Liver (tissue), 9 donors: ENCODE data around the gene ACBD7. TPM values are rescaled to one million over a fixed set of nuclear protein-coding genes. Genes with fewer than 3 reads are reported as not detected.

ENCODE experiments used
- DNase-seq: peaks from one replicate; pipeline ENCODE4 v3.0.0-alpha.2; 2017; ENCODE audit warnings: low spot score
- H3K27ac ChIP-seq, 2 donors: one replicate each; pipeline ENCODE4 v1.7.0; 2013; ENCODE audit warnings: inconsistent platforms in 2 of 2, low read length in 2 of 2, control low read depth in 1 of 2, low read depth in 1 of 2, mild to moderate bottlenecking in 1 of 2
- H3K27me3 ChIP-seq, 4 donors: one replicate each; pipeline versions ENCODE4 v1.6.1 to v1.7.0; 2013; ENCODE audit warnings: low read length in 3 of 4, inconsistent platforms in 1 of 4, mild to moderate bottlenecking in 1 of 4, moderate library complexity in 1 of 4; ENCODE audit not compliant: control insufficient read depth in 4 of 4, insufficient read depth in 4 of 4
- H3K36me3 ChIP-seq, 4 donors: one replicate each; pipeline versions ENCODE4 v1.6.1 to v1.7.0; 2013; ENCODE audit warnings: low read length in 3 of 4, mild to moderate bottlenecking in 3 of 4, low read depth in 1 of 4, moderate library complexity in 1 of 4; ENCODE audit not compliant: control insufficient read depth in 4 of 4, insufficient read depth in 3 of 4
- H3K4me1 ChIP-seq, 4 donors: one replicate each; pipeline versions ENCODE4 v1.6.1 to v1.7.0; 2013; ENCODE audit warnings: low read length in 3 of 4, mild to moderate bottlenecking in 3 of 4, moderate library complexity in 1 of 4; ENCODE audit not compliant: control insufficient read depth in 4 of 4, insufficient read depth in 4 of 4
- H3K4me3 ChIP-seq, 3 donors: one replicate each; pipeline versions ENCODE4 v1.6.1 to v1.7.0; 2013; ENCODE audit warnings: low read length in 3 of 3, control low read depth in 1 of 3, low read depth in 1 of 3, mild to moderate bottlenecking in 1 of 3
- H3K9ac ChIP-seq, 2 donors: one replicate each; pipeline ENCODE4 v1.7.0; 2013; ENCODE audit warnings: low read length in 2 of 2, mild to moderate bottlenecking in 2 of 2, moderate library complexity in 2 of 2, control low read depth in 1 of 2, low read depth in 1 of 2
- H3K9me3 ChIP-seq, 4 donors: one replicate each; pipeline versions ENCODE4 v1.6.1 to v1.7.0; 2013; ENCODE audit warnings: low read length in 3 of 4; ENCODE audit not compliant: control insufficient read depth in 4 of 4
- ATF3 ChIP-seq: IDR thresholded peaks from 2 replicates; pipeline ENCODE4 v1.6.1; 2016; ENCODE audit warnings: antibody characterized with exemption
- CTCF ChIP-seq: fragments of 150-350 bp; IDR thresholded peaks from 2 replicates; pipeline ENCODE4 v1.5.1; 2017; ENCODE audit warnings: improper control_type of control experiment, low read depth, low read length; ENCODE audit not compliant: missing input control
- EGR1 ChIP-seq, 2 donors: IDR thresholded peaks; 2 replicates each; pipeline ENCODE4 v1.6.1; 2016 to 2018; ENCODE audit warnings: antibody characterized with exemption in 2 of 2, low read depth in 2 of 2
- FOXA1 ChIP-seq: IDR thresholded peaks from 2 replicates; pipeline ENCODE4 v1.6.1; 2016; ENCODE audit warnings: antibody characterized with exemption
- FOXA2 ChIP-seq: IDR thresholded peaks from 2 replicates; pipeline ENCODE4 v1.6.1; 2016; ENCODE audit warnings: antibody characterized with exemption
- GABPA ChIP-seq, 2 donors: IDR thresholded peaks in 1 of 2; conservative IDR thresholded peaks in 1 of 2; 2 replicates each; pipeline ENCODE4 v1.6.1; 2016; ENCODE audit warnings: antibody characterized with exemption in 2 of 2, mild to moderate bottlenecking in 1 of 2, moderate library complexity in 1 of 2
- HNF4A ChIP-seq, 2 donors: conservative IDR thresholded peaks; 2 replicates each; pipeline ENCODE4 v1.6.1; 2016; ENCODE audit warnings: antibody characterized with exemption in 2 of 2, mild to moderate bottlenecking in 2 of 2
- HNF4G ChIP-seq: IDR thresholded peaks from 2 replicates; pipeline ENCODE4 v1.6.1; 2016; ENCODE audit warnings: antibody characterized with exemption
- JUND ChIP-seq, 2 donors: IDR thresholded peaks; 2 replicates each; pipeline ENCODE4 v1.6.1; 2016; ENCODE audit warnings: antibody characterized with exemption in 2 of 2
- NR2F2 ChIP-seq: IDR thresholded peaks from 2 replicates; pipeline ENCODE4 v1.6.1; 2016; ENCODE audit warnings: antibody characterized with exemption
- RAD21 ChIP-seq, 2 donors: IDR thresholded peaks; 2 replicates each; pipeline ENCODE4 v1.6.1; 2016; ENCODE audit warnings: antibody characterized with exemption in 2 of 2, mild to moderate bottlenecking in 2 of 2
- REST ChIP-seq: IDR thresholded peaks from 2 replicates; pipeline ENCODE4 v1.6.1; 2016; ENCODE audit warnings: antibody characterized with exemption, mild to moderate bottlenecking
- RXRA ChIP-seq, 2 donors: IDR thresholded peaks; 2 replicates each; pipeline ENCODE4 v1.6.1; 2017 to 2018; ENCODE audit warnings: antibody characterized with exemption in 2 of 2, mild to moderate bottlenecking in 1 of 2
- SP1 ChIP-seq: IDR thresholded peaks from 2 replicates; pipeline ENCODE4 v1.6.1; 2018; ENCODE audit warnings: antibody characterized with exemption, mild to moderate bottlenecking
- TAF1 ChIP-seq: conservative IDR thresholded peaks from 2 replicates; pipeline ENCODE4 v1.6.1; 2016; ENCODE audit warnings: antibody characterized with exemption, mild to moderate bottlenecking
- YY1 ChIP-seq: IDR thresholded peaks from 2 replicates; pipeline ENCODE4 v1.6.1; 2016; ENCODE audit warnings: antibody characterized with exemption, mild to moderate bottlenecking
- ZBTB33 ChIP-seq: IDR thresholded peaks from 2 replicates; pipeline ENCODE4 v1.6.1; 2016; ENCODE audit warnings: antibody characterized with exemption
- WGBS: extraction: QIAGEN DNeasy Blood & Tissue Kit; methylation state at CpG from one replicate; pipeline ENCODE4 v1.1.7; 2013; 5-methylcytosine and 5-hydroxymethylcytosine counted together
- polyA plus RNA-seq, 2 donors: library from polyadenylated mRNA; stranded (reverse) in 1 of 2; unstranded in 1 of 2; fragments of 200-250 nt in 1 of 2; fragments of >200 nt in 1 of 2; fragmentation: Nextera tagmentation in 1 of 2; extraction: Ambion mirVana in 1 of 2; gene quantifications; one replicate each; pipeline versions ENCODE4 v1.2.1 to v1.2.3, GENCODE V29; 2013 to 2015
- total RNA-seq, 2 donors: library from RNA; depleted of rRNA; stranded (reverse); fragments of >200 nt; gene quantifications; one replicate each; pipeline ENCODE4 v1.2.3, GENCODE V29; 2014
- donor health status: healthy.
- donor health status: healthy.
- donor health status: healthy.
- donor health status: healthy.
- donor health status: healthy.

Gene ACBD7
- total and polyA plus RNA-seq, 4 donors = 0.13 to 0.37 TPM; not detected in 2

GRCh38 chr10:15058689-15059088 lies 29.9 kb downstream of the ACBD7 start:
- Histone ChIP-seq H3K27me3 (no peaks in the 10 kb centered on the region), H3K4me1 (no peaks in the 10 kb centered on the region), H3K9me3 (peaks cover 0 to 2% (median 0%) of the 10 kb centered on the region in 4 donors), H3K9ac (no peak overlapping the region), H3K36me3 (no peaks in the 10 kb centered on the region), H3K27ac (no peak overlapping the region), H3K4me3 (no peak overlapping the region)
- 73% methylated on average over 1 of the region's 1 CpG for whole genome bisulfite sequencing
- DNase-seq = no peak
- no peak for TF ChIP-seq HNF4G
- no peak for TF ChIP-seq EGR1 (IDR thresholded peaks at IDR 0.05; ENCODE audit: low read depth in 2 of 2)
- no peak for TF ChIP-seq ATF3
- TF ChIP-seq RXRA (IDR thresholded peaks at IDR 0.05) = no peak
- TF ChIP-seq CTCF = no peak
- no peak for TF ChIP-seq ZBTB33
- no peak for TF ChIP-seq TAF1
- no peak for TF ChIP-seq FOXA2
- TF ChIP-seq JUND (IDR thresholded peaks at IDR 0.05) = no peak
- no peak for TF ChIP-seq NR2F2
- no peak for TF ChIP-seq YY1
- no peak for TF ChIP-seq FOXA1
- no peak for TF ChIP-seq SP1

GRCh38 chr10:15053061-15053460 lies 35.5 kb downstream of the ACBD7 start:
- Histone ChIP-seq H3K36me3 (no peaks in the 10 kb centered on the region), H3K4me3 (no peak overlapping the region), H3K9ac (no peak overlapping the region), H3K27me3 (no peaks in the 10 kb centered on the region), H3K4me1 (no peaks in the 10 kb centered on the region), H3K9me3 (no peaks in the 10 kb centered on the region), H3K27ac (no peak overlapping the region)
- DNase-seq = no peak
- TF ChIP-seq GABPA (IDR thresholded peaks at IDR 0.05 in 1 of 2, conservative IDR thresholded peaks at IDR 0.05 in 1 of 2) (no peak), YY1 (no peak), RAD21 (IDR thresholded peaks at IDR 0.05) (no peak), JUND (IDR thresholded peaks at IDR 0.05) (no peak), TAF1 (no peak), CTCF (no peak), ZBTB33 (no peak), NR2F2 (no peak), FOXA2 (no peak), REST (no peak), SP1 (no peak), FOXA1 (no peak), RXRA (IDR thresholded peaks at IDR 0.05) (no peak), EGR1 (IDR thresholded peaks at IDR 0.05; ENCODE audit: low read depth in 2 of 2) (no peak), HNF4A (conservative IDR thresholded peaks at IDR 0.05) (no peak)
- WGBS = 95% methylated on average over 3 of the region's 3 CpGs
